ENCODE results near the gene CKS1B.

CKS1B gene

DNA sequence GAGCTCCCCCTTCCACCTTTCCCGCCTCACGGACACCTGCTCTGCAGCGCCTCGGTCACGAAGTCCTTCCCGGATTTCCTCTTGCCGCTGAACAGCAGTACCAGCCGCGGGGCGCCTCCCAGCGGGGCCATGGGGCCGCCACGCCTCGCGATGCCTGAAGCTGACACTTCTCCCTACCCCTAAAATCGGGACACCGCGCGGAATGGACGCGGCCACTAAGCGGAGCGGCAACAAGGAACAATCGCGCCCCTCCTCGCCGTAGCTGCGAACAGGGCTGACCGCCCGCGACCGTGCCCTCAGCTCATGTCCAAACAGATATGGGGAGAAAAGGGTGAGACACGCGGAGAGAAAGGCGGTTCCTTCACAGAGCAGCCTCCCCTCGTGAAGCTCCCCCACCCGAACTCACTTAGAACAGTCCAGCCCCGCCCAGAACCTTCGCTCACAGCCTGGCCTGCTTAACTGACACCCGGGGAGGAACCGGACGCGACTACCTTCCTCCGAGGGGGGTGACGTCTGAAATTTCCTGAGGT lies 37.9 kb upstream of the CKS1B start, which contains the start of gene PMVK:
TSS of gene PMVK (minus strand) at position 165 of the 530 bp plus-strand sequence. CDS start at position 131, 34 bp downstream.
- H3K4me3 ChIP-seq (ENCODE audit: low read depth, low read length), result peak within 1 kb of the TSS; percentile 66
- TF ChIP-seq, protein P1, sequence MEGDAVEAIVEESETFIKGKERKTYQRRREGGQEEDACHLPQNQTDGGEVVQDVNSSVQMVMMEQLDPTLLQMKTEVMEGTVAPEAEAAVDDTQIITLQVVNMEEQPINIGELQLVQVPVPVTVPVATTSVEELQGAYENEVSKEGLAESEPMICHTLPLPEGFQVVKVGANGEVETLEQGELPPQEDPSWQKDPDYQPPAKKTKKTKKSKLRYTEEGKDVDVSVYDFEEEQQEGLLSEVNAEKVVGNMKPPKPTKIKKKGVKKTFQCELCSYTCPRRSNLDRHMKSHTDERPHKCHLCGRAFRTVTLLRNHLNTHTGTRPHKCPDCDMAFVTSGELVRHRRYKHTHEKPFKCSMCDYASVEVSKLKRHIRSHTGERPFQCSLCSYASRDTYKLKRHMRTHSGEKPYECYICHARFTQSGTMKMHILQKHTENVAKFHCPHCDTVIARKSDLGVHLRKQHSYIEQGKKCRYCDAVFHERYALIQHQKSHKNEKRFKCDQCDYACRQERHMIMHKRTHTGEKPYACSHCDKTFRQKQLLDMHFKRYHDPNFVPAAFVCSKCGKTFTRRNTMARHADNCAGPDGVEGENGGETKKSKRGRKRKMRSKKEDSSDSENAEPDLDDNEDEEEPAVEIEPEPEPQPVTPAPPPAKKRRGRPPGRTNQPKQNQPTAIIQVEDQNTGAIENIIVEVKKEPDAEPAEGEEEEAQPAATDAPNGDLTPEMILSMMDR (IDR thresholded peaks at IDR 0.05; ENCODE audit: borderline replicate concordance, insufficient read depth, low read depth, low read length), result 0 out of 2 replicates have a peak, but pooled peaks have one; percentile 25

DNA sequence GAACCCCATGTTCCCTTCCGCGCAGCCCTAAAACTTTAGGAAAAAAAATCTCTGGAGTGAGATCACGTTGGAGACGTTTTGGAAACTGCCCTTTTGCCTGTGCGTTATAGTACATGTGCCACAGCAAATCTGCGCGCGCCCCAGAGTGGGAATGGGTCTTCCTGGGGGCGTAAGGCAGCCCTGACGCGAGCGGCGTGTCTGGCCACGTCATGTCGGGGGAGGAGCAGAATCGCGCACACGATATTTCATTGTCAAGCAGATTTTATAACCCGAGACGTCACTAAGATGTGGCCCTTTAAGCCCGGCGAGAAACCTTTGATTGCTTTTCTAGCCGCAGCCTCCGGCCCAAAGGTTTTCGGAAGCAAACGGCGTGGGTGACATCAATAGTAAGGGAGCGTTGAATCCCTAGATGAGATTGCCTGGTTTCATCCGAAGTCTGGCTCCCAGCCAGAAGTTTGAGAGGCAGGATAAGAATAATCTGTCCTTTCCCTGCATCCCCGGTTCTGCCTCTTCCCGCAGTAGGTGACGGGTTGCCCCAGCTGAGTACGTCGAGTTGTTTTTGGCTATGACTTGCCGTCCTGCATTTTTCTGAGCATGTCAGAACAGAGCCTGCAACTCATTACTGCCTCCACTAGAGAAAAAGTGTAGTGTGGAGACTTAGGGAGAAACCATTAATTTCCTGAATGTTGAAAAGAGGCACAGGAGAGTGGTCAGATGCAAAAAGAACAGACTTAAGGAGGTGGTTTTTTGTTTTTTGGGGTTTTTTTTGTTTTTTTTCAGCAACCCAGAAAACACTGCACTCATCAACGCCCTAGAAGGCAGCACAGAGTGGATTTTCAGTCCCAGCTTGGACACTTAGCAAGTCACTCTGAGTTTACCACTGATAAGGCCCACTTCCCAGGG lies 37.1 kb upstream of the CKS1B start:
- peak overlapping the region; percentile 66 for H3K4me3 ChIP-seq (ENCODE audit: low read depth, low read length)
- TF ChIP-seq, protein P1 (IDR thresholded peaks at IDR 0.05; ENCODE audit: borderline replicate concordance, insufficient read depth, low read depth, low read length), result peak; percentile 13; the same call in 1 of the 2 replicates

DNA sequence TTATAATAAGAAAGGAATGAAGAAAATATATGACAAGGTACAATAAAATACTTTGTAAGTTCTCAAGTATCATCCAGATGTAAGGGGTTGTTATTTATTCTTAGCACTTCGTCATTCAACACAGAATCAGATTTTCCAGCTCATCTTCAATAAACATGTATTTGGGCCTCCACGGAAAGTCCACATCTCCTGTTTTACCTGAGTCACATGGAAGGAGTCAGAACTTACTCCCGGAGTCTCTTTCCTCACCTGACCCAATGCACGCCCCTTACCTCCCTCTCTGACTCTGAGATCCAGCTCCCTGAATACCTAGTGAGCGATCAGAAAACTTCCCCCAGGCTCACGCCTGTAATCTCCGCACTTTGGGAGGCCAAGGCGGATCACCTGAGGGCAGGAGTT lies 36.5 kb upstream of the CKS1B start:
- TF ChIP-seq, protein P1 (IDR thresholded peaks at IDR 0.05; ENCODE audit: borderline replicate concordance, insufficient read depth, low read depth, low read length), result no peak
- no peak overlapping the region for H3K4me3 ChIP-seq (ENCODE audit: low read depth, low read length)

DNA sequence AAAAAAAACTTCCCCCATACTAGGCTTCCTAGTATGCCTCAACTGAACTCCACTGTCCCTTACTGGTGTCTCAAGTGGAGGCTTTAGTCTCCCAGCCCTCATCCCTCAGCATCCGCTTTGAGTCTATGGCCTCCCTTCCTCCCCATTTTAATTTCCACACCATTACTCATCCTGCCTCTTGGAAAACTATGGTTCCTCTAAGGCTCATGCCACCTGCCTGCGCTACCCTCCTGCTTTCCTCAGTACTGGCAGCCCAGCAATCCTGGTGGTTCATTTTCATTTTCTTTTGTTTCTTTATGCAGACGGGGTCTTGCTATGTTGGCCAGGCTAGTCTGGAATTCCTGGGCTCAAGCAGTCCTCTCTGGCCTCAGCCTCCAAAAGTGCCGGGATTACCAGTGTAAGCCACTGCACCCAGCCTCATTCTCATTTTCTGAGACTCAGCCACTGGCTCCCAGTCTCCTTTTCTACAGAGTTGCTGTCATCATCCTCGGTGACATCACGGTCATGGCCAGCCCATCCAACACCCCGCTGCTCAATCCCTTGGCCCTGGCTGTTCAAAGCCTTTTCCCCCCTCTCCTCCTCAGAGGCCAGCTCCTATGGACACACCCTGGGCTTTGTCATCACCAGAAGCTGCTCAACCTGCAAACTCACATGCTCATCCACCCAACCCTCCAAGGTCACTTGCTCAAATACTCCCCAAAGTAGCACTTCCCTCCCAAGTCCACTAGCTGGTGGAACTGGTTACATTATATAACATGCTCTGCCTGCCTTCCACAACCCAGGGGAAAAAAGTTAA lies 35.7 kb upstream of the CKS1B start:
- TF ChIP-seq, protein P1 (IDR thresholded peaks at IDR 0.05; ENCODE audit: borderline replicate concordance, insufficient read depth, low read depth, low read length), result no peak

DNA sequence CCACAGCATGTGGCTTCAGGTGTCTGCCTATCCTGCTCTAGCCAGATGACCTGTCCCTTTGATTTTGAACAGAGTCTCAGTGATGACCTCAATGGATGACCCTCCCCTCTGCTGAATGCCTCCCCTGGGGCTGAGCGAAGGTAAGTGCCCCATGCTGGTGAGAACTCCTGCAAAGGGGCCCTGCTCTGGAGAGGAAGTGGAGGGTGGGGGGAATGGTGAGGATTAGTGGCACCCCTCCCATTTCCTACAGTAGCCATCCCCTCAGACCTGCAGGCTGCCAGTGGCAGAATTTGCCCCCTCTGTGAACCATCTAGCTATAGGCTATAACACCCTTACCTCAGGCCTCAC lies 34.3 kb upstream of the CKS1B start:
- peak overlapping the region; percentile 22 for H3K4me3 ChIP-seq (ENCODE audit: low read depth, low read length)
- TF ChIP-seq, protein P1 (IDR thresholded peaks at IDR 0.05; ENCODE audit: borderline replicate concordance, insufficient read depth, low read depth, low read length), result no peak

More for the DNA sequence above, 35.7 kb upstream of the CKS1B start:
- no peak overlapping the region for H3K4me3 ChIP-seq (ENCODE audit: low read depth, low read length)

DNA sequence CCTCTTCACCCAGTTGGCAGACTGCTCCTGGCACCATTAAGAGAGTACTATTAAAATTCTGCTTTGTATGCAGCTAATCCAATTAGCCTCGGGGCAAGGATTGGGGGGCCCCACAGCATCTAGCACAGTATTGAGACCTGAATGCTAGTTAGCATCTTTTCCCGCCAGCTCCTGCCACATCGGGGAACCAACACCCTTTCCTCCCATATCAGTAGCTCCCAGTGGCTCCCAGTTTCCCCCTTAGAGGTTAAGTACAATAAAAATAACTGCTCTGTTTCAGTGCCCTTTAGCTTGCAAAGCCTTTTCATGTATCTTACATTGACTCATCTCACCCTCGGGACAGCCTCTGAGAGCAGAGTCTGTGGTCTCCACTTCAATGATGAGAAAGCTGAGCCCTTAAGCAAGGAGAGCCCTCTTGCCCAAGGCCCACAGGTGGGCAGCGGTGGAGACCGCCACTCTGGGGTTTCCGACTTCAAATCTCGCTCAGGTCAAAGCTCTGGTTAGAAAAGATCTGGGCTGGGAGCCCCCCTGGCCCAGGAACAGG lies 33.8 kb upstream of the CKS1B start:
- peak overlapping the region; percentile 71 for H3K4me3 ChIP-seq (ENCODE audit: low read depth, low read length)
- TF ChIP-seq, protein P1 (IDR thresholded peaks at IDR 0.05; ENCODE audit: borderline replicate concordance, insufficient read depth, low read depth, low read length), result no peak
